Fibroblast of lung (primary cell): ENCODE measurements around the gene PCF11.

Source experiments
- EZH2 ChIP-seq: IDR thresholded peaks from 2 replicates; pipeline ENCODE4 v1.5.1; 2012; ENCODE audit warnings: low read length, control low read depth, mild to moderate bottlenecking; ENCODE audit errors: missing control alignments
- TF ChIP-seq, protein P1 (sequence below), 2 donors: IDR thresholded peaks in 1 of 2; conservative IDR thresholded peaks in 1 of 2; 1 replicate in 1 of 2; 2 replicates in 1 of 2; pipeline ENCODE4 v1.5.1; 2011 to 2012; ENCODE audit warnings: low read length in 2 of 2, control low read depth in 1 of 2, inconsistent platforms in 1 of 2, low read depth in 1 of 2, mild to moderate bottlenecking in 1 of 2

DNA sequence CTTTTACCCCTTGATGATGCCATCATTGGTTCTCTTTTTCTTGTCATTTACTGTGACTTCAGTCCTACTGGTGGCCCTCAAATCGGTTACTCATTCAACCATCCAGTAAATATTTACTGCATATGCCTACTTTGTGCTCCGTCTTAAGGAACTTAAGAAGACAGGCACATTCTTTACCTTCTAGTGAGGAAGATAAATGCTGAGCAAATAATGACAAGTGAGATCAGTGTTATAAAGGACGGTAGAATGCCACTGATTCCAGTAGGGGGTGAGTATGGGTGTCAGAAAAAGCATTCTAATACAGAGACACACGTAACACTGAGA is 38.2 kb downstream of the PCF11 start:
- TF ChIP-seq, protein P1, sequence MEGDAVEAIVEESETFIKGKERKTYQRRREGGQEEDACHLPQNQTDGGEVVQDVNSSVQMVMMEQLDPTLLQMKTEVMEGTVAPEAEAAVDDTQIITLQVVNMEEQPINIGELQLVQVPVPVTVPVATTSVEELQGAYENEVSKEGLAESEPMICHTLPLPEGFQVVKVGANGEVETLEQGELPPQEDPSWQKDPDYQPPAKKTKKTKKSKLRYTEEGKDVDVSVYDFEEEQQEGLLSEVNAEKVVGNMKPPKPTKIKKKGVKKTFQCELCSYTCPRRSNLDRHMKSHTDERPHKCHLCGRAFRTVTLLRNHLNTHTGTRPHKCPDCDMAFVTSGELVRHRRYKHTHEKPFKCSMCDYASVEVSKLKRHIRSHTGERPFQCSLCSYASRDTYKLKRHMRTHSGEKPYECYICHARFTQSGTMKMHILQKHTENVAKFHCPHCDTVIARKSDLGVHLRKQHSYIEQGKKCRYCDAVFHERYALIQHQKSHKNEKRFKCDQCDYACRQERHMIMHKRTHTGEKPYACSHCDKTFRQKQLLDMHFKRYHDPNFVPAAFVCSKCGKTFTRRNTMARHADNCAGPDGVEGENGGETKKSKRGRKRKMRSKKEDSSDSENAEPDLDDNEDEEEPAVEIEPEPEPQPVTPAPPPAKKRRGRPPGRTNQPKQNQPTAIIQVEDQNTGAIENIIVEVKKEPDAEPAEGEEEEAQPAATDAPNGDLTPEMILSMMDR (conservative IDR thresholded peaks at IDR 0.05 in 1 of 2, IDR thresholded peaks at IDR 0.05 in 1 of 2; ENCODE audit: low read depth in 1 of 2, low read length in 2 of 2) = no peak
- TF ChIP-seq EZH2 = no peak
